ENCODE data around the gene CDH4.

DNA sequence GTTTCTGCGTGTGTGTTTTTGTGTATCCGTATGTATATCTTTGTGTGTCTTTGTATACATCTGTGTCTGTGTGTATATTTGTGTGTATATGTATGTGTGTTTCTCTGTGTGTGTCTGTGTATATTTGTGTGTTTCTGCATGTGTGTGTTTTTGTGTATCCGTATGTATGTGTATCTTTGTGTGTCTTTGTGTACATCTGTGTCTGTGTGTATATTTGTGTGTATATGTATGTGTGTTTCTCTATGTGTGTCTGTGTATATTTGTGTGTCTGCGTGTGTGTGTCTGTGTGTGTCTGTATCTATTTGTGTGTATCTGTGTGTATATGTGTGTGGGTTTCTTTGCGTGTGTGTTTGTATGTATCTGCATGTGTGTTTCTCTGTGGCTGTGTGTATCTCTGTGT is 192.6 kb downstream of the CDH4 start:
- TF ChIP-seq TBP (CRISPR knock-in tag; IDR thresholded peaks at IDR 0.05) (no peak), REPIN1 (CRISPR knock-in tag; IDR thresholded peaks at IDR 0.05; ENCODE audit: borderline replicate concordance, low read depth) (no peak), USF2 (IDR thresholded peaks at IDR 0.05; ENCODE audit: low read depth, low read length) (no peak), USF2 (CRISPR knock-in tag; IDR thresholded peaks at IDR 0.05; ENCODE audit: borderline replicate concordance) (no peak), MYPOP (CRISPR knock-in tag; IDR thresholded peaks at IDR 0.05) (no peak), CTCF (CRISPR knock-in tag; IDR thresholded peaks at IDR 0.05) (no peak), FOXJ3 (CRISPR knock-in tag; IDR thresholded peaks at IDR 0.05; ENCODE audit: borderline replicate concordance) (no peak), JUNB (CRISPR knock-in tag; IDR thresholded peaks at IDR 0.05; ENCODE audit: borderline replicate concordance) (no peak), ZBTB1 (CRISPR knock-in tag; IDR thresholded peaks at IDR 0.05; ENCODE audit: borderline replicate concordance) (no peak), ZNF660 (CRISPR knock-in tag; IDR thresholded peaks at IDR 0.05; ENCODE audit: borderline replicate concordance, low read depth) (no peak), ZNF761 (CRISPR knock-in tag; conservative IDR thresholded peaks at IDR 0.05) (no peak)

Measured in HepG2 (cell line).